IPS DF 4.7 (cell line): ENCODE results near the gene JMJD8.

Experiments used
- DNase-seq: peaks from one replicate; pipeline ENCODE4 v3.0.0-alpha.2; 2013; ENCODE audit warnings: low spot score; ENCODE audit errors: extremely low read depth

JMJD8 gene, protein sequence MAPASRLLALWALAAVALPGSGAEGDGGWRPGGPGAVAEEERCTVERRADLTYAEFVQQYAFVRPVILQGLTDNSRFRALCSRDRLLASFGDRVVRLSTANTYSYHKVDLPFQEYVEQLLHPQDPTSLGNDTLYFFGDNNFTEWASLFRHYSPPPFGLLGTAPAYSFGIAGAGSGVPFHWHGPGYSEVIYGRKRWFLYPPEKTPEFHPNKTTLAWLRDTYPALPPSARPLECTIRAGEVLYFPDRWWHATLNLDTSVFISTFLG

DNA sequence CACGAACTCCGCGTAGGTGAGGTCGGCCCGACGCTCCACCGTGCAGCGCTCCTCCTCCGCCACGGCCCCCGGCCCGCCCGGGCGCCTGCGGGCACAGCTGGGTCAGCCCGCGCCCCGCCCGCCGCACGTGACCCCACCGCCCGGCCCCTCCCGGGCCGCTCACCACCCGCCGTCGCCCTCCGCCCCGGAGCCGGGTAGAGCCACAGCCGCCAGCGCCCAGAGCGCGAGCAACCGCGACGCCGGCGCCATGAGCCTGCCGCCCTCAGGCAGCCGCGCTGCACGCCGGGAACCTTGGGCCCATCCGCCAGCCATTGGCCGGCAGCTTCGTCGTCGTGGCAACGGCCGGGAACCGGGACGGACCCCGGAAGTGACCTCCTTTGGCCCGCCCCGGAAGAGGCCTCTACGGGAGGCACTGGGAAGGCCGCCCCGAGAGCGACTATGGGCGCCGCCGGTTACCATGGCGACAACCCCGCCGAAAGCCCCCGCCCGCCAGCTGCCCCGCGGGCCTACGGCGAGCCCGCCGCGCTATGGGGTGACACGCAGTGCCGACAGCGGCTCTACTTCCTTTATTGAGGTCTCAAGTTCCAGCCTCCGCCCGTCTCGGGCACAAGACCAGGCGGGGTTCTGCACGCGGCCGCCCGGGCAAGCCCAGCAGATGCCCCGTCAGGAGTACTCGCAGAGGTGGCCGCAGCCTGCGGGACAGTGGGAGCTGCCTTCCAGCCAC lies at the start of gene JMJD8:
Gene JMJD8, minus strand, starts transcription at position 264 of the 724 bp plus-strand sequence. Its CDS starts 15 bp downstream, at position 249.
- no peak for DNase-seq

DNA sequence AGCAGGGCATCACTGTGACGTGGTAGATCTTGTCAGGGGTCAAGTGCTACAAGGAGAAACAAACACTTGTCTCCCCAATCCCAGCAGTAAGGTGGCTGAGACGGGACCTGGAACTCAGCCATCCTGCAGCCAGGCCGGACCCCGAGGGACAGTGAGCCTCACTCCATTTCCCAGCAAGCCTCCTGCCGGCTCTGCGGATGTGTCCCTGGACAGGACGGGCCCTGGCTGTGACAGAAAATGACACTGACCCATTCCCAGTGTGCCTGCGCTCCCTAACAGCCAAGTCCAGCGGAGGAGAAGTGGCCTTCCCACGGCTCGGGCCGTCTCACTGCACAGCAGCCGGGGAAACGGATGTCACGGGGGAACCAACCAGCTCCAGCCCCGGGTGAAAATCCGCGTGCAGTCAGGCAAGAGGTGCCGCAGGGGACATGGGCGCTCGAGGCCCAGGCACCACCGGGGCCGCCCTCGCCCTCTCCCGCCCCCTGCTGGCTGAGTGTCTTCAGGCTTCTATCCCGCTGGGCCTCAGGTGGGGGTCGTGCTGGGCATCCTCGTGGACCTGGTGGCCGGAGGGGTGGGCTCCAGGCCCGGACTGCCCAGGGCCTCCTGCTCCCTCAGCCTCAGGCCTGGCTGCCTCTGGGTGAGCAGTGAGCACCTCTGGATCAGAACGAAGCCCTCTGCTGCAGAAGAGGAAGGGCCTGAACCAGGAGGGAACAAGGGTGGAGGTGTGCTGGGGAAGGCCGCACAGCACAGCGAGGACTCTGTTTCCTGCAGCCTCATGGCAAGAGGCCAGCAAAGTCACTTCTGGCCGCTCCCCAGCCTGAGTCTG lies 49.5 kb upstream of the JMJD8 start:
- DNase-seq: no peak

DNA sequence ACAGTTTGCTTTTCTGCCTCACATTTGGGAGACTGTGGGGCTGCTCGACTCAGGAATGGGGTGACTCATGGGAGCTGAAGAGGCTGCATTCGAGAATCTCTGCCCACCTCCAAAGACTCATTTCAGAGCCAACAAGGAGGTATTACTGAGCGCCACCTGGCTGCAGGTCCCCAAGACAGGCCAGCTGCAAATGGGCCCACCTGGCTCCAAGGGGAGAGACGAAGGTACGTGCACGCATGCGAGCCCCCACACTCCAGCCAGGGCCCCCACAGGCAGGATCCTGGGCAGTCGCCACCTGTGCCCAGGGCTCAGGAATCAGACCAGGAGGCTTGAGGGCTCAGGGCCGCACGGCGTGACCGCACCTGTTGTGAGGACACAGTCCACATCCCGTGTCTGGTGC lies 48.8 kb upstream of the JMJD8 start:
- no peak for DNase-seq

DNA sequence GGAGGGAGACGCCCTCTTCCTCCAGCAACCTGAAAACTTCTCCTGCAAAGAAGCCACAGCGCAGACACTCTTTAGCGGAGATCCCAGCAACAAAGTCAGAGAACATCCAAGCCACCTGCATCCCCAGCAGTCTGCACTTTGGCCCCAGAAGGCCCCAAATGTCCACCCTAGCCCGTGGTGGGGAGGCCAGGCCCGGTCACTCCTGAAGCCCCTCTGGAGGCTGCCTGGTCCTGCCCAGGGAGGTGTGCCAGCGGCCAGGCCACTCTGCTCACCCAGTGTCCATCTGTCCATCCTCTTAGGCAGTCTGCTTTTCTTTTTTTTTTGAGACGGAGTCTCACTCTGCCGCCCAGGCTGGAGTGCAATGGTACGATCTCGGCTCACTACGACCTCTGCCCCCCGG lies 48.2 kb upstream of the JMJD8 start:
- DNase-seq: no peak

DNA sequence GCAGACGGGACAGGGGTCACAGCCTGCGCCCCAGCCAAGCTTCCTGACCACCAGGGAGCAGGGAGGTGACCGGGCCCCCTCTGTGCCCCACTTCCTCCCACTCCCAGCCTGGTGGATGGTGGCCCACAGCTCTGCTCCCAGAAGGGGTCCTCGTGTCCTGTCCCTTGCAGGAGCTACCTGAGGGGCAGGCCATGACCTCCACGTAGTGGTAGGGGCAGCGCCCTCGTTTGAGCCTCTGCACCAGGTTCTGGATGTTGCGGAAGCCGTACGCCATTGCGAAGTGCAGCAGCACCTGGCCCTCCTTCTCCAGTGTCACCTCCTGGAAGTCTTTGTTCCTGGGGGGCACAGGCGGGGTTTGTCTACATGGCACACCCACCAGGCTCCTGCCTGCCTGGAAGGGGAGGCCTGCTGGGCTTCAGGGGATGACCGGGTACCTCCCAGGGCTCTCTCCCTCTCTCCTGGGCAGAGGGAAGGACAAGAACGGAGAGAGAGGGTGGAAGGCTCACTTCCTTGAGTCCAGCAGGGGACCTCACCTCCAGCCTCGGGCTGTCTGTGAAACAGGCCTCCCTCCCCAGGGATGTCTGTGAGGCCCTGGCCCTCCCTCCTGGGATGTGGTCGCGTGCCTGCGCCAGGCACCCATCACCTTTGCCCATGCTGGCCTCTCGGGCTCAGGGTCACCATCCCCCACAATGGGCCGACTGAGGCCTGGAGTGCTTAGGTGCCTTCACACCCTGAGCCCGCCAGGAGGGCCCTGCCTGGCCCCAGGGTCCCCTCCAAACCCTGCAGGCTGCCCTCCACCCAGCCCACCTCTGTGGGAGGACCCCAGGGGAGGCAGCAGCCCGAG lies 46.8 kb upstream of the JMJD8 start:
- DNase-seq: no peak

DNA sequence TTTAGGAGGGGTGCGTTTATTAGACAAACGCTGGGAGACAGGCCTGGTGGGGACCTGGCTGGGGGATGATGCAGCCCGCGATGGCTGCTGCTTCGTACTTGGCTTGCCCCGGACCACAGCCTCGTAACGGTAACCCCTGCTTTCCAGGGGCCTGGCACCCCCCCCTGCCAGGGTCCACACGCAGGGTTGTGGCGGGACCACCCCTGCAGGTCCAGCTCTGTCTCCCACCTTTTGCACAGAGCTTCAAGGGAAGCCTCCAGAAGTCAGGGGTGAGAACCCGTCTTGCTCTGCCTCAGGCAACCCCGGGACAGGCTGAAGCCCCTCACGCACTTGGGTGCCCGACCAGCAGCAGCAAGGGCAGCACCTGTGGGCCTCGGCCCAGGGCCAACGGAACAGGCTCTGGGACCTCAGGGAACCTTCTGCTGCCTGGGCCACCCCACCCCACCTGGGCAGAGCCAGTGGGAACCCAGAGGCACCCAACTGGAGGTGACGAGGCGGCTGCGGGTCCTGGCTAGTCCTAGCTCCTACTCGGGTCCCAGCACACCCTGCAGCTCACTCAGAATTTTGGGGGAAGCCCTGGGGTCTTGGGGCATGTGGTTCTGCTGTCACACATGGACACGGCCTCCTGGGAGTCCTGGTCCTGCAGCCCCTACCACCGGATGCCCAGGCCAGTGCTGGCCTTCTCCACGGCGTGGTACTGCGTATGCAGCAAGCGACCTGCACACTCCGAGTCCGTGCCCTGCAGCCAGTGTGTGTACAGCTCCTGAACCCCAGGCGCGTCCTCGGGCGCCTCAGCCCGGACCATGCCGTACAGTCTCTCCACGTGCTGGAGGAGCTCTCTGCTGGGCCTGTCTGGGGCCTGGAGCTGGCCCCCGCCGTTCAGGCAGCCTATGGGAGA lies 45.9 kb upstream of the JMJD8 start:
- no peak for DNase-seq

DNA sequence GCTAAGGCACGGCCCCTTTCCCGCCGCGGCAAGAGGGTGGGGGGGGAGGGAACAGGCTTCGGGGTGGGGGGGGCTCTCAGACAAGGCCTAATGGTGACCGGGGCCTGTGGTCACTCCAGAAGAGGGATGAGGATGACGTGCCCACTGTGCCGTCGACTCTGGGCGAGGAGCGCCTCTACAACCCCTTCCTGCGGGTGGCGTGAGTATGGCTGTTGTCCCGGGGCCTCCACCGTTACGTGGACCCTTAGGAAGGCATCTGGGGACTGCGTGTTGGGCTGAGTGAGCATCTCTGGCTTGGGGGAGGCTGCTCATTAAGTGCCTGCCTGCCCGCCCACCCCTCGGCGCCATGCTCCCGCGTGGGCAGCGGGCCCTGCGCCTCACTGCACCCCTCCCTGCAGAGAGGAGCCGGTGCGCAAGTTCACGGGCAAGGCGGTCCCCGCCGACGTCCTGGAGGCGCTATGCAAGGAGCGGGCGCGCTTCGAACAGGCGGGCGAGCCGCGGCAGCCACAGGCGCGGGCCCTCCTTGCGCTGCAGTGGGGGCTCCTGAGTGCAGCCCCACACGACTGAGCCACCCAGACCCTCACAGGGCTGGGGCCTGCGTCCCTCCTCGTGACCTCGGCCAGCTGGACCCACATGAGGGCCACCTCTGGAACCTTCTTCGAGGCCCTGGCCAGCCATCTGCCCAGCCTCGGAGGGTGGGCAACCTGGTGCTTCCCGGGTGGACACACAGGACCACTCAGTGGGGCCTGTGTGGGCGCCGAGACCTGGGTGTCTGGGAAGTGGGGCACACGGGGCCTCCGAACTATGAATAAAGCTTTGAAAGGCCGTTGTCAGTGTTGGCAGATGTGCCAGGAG lies 45.0 kb upstream of the JMJD8 start:
- DNase-seq: no peak

DNA sequence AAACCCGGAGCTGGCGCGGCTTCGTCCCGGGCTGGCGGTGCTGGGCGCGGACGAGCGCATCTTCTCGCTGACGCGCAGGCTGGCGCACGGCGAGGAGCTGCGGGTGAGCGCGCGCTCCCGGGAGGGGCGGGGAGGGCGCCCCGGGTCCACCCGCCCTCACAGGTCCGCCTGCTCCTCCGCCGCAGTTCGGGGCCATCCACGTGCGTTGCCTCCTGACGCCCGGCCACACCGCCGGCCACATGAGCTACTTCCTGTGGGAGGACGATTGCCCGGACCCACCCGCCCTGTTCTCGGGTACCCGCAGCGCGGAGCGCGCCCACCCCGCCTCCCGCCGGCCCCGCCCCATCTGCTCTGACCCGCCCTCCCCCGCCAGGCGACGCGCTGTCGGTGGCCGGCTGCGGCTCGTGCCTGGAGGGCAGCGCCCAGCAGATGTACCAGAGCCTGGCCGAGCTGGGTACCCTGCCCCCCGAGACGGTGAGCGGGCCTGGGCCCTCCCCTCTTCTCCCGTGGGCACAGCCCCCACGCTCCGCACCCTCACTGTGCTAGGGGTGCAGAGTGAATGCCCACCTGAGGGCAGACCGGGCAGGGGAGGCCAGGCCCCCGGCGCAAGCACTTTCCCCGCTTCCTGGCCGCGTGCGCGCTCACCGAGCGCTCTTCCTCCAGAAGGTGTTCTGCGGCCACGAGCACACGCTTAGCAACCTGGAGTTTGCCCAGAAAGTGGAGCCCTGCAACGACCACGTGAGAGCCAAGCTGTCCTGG lies 44.2 kb upstream of the JMJD8 start:
- no peak for DNase-seq

DNA sequence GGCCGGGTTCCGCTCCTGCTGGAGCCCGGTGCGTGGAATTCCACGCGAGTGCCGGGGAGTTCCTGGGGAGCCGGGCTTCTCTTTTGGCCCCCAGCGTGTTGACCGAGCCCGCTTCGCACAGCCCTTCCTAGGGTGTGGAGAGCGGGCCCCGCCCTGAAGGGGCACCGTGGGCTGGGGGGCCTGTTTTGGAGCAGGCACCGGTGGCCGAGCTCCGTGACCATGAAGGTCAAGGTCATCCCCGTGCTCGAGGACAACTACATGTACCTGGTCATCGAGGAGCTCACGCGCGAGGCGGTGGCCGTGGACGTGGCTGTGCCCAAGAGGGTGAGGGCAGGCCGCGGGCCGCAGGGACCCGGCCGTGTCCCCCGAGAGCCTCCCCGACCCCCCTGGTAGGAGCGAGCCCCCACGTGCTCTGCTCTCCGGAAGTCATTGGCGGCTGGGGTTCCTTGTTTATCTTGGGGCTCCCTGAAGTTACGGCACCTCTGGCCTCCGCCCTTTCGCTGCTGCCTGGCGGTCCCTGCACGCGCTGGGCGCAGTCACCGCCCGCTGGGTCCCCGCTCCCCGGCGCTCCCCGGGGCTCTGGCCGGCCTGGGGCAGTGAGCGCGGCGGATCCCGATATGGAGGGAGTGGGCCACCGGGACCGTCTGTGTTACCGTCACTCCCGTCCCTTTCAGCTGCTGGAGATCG lies 43.3 kb upstream of the JMJD8 start:
- no peak for DNase-seq

DNA sequence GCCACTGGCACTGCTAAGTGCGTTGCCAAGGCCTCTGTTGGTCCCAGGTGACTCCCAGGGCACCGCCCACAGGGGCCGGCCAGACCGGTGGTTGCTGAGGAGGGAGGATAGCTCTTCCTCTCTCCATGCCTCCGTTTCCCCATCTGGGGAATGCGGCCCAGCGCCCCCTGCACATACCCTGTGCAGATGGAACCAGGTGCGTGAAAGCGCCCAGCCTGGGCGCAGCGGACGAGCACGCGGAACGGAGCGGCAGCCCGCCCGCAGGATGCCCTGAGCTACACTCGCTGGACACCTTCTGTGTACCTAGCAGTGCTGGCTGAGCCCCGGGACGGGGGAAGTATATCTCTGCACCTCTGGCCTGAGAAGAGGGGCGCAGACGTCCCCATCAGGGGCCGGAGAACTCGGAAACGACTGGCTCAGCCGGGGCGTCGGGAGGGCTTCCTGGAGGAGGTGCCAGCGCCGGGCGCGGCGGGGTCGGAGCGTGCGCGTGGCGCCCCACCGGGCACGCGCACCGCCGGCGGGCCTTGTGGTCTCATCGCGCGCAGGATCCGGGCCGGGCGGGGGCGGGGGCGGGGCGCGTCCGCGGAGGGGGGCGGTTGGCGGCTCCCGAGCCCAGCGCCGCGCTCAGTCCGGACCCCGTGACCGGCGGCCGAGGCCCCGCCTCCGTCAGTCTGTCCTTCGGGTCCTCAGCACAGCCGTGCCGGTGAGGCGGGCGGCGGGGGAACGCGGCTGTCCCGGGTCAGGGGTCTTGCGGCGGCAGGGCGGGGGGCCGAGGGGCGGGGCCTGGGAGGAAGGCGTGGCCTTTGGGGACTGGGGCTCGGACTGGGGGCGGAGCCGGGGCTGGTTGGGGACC lies 42.5 kb upstream of the JMJD8 start, which contains the start of the genes CCDC78 and HAGHL:
Gene CCDC78, minus strand, starts transcription at position 6 of the 853 bp plus-strand sequence. CDS start 76 bp downstream, outside the sequence.
Gene HAGHL, plus strand, starts transcription at position 669 of the 853 bp plus-strand sequence. CDS start 404 bp downstream, outside the sequence.
- DNase-seq: no peak

DNA sequence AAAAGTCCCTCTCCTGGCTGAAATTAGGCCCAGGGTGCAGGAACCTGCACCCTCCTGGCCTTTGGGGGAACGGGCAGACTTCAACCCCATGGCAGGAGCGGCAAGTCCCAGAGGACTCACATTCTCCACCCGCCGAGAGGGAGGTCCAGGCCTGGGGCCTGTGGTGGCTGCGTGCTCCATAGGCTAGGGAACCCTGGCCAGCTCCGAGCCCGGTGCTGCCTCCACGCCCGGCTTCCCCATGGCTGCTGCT lies 42.0 kb upstream of the JMJD8 start:
- no peak for DNase-seq

DNA sequence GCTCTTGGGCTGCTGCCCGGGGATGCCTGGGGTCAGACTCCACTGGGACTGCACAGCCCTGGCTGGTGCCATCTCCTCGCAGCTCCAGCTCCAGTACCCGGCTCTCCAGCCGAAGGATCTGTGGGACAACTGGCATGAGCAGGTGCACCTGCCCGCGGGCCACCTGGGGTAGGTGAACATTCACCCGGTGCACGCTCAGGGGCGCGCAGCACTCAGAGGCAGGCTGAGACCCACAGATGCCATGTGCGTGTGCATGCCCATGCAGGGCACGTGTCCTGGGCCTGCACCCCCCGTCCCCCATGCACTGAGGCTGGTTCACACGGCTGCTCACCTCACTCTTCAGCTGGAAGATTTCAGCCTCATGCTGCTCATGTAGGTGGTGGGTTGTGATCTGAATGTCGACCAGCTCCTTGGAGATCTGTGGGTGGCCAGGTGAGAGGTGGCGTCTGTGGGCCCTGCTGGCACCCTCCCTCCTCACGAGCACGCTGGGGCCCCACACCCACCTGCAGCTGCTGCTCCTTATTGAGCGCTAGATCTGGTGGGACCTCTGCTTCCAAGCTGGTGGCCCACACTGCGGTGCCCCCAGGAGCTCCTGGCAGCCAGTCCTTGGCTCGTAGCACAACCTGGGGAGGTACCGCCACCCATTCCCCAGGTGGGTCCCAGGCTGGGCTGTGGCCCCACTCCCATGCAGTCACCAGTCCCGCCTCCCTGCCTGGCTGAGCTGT lies 41.5 kb upstream of the JMJD8 start:
- no peak for DNase-seq

DNA sequence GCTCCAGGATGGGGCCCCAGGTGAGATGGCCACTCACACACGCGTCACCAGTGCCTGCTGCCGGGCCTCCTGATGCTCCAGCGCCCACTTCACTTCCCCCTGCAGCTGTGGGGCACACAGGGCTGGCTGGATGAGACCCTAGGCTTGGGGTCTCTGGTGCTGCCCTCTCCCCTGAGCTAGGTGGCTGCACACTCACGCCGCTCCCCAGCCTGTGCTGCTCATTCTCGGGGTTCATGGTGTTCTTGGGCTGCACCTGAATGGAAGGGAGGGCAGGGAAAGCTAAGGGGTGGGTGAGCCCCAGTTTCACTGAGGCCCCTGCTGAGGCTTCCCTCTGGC lies 40.9 kb upstream of the JMJD8 start:
- DNase-seq: no peak

DNA sequence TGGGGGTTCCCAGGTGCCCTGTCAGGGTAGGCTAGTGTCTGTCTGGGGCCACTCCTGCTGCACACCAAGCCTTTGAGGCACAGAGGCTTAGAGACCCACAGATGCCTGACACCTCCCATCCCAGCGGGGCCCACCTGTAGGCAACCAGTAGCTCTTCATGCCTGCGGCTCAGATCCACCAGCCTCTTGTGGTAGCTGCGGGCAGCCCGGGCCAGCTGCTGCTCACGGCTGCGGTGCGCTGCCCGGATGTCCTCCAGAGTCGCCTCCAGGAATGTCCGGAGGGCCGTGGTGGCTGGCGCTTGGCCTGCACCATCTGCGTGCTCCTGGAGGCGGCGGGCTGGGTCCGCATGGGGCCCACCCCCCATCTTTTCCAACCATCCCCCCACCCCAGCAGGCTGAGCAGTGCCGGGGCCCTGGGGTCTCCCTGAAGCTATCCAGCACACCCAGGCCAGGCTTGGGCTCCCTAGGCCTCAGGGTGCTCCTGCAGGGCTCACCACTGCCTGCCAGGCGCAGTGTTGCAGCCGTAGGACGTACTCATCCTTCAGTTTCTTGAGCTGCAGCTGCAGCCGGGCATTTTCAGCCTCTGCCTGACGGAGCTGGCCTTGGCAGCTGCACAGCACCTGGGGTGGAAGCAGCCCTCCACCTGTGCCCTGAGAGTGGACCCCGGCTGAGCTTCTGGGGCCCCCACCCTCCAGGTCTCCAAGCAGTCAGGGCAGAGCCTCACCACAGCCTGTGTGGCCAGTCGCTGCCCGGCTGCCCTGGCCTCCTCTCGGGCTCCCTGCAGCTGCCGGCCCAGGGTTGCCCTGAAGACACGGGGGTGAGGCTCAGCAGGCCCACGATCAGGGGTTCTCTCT lies 40.3 kb upstream of the JMJD8 start:
- DNase-seq: no peak

DNA sequence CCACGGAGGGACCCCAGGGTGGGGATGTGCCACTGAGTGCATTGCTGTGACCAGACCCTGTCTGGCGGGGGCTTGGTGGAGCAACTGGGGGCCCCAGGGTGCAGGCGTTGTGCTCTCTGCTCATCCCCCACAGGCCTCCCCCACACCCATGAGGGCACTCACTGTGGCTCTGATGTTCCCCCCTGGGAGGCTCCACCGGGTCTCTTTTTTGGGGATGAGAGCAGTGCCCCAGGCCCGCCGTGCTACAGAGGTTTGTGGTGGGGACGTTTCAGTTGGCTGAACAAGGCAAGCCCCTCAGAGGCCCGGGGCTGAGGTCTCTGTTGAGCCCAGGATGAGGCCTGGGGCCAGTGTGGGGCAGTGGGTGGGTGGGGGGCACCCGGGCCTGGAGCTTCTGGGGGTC lies 39.6 kb upstream of the JMJD8 start:
- no peak for DNase-seq
